ENCODE results near the gene SPPL2A.

The SPPL2A gene

DNA sequence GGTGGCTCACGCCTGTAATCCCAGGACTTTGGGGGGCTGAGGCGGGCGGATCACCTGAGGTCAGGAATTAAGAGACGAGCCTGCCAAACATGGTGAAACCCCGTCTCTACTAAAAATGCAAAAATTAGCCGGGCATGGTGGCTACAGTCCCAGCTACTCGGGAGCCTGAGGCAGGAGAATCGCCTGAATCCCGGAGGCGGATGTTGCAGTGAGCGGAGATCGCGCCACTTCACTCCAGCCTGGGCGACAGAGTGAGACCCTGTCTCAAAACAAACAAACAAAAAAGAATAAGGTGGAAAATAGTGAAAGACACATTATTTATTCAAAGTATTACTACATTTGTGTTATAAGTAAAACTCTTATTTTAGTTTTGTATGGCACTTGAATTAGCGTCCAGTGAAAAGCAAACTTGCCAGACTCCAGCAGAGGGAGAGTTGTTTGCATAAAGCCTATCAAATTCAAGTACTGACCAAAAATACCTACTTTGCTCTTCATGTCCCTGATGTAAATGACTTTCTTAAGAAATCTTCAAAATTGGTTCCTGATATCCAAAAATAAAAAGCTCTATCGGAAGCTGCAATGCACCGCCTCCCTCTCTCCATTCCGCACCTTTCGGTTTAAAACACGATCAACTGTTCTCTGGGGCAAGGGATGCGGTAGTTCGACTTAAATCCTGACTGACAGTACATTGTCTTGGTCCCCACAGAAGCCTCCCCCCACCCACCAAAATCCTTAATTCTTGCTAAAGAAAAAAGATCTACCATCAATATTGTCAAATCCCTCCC lies 80.1 kb downstream of the SPPL2A start:
- no peak for DNase-seq

DNA sequence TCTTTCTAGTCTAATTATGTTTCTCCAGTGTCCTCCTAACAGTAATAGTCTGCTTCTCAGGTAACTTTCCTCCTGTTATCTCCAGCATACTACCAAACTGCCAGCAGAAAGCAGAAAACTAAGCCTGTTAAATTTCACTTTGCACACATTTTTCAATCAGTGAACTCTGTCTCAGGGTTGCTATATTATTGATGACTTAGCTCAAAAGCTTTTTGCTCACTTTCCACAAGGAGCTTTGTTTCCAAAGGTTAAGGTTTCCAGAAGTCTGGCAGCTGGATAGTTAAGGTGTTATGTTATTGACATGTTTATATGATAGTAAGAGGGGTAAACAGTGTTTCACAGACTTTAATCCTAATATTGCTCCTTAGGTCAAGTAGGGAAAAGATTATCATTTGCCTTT lies 84.0 kb downstream of the SPPL2A start:
- DNase-seq: no peak

DNA sequence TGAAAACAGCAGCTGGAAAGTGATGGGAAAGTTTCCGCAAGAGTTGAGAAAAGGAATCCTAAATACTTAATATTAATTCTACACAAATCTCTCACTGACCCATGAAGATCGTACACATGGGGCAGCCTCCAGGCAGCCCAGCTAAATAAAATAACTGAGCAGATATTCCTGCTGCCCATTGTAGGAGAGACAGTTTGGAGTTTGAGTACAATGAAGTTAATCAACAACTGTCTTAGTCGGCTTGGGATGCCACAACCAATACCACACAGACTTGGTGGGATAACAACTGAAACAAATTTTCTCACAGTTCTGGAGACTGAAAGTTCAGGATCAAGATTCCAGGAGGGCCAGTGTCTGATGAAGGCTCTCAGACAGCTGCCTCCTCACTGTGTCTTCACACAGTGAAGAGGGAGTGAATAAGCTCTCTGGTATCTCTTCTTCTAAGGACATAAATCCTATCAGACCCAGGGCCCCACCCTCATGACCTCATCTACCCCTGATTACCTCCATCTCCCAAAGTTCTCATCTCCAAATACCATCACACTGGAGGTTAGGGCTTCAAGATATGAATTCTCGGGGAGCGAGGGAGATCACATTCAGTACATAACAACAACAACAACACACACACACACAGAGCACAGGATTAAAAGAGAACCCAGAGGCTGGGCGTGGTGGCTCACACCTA lies 88.6 kb downstream of the SPPL2A start:
- DNase-seq: peak; percentile 66

DNA sequence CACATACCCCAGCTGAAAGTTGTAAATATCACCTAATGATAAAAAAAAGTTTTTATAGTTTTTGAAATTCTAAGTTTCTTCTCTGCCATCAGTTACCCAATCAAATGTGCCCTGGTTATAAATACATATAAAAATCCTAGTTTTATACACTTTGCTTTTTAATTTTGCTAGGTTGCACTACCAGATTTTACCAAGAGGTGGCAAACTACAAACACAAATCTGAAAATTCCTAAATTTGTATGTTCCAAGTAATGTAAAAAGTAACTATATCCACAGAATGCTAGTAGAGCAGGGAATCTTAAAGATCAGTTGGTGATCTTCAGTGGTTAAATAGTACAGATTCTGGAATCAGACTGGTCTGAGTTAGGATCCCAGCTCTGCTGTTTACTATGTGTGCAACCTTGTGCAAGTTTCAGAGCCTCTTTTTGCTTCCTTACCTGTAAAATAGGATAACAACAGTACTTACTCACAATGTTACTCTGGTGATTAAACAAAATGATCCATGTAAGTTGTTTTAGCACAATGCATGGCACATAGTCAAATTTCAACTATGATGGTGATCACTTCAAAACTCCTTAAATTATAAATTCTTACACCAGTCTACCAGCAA lies 89.9 kb downstream of the SPPL2A start:
- DNase-seq: peak; percentile 46

DNA sequence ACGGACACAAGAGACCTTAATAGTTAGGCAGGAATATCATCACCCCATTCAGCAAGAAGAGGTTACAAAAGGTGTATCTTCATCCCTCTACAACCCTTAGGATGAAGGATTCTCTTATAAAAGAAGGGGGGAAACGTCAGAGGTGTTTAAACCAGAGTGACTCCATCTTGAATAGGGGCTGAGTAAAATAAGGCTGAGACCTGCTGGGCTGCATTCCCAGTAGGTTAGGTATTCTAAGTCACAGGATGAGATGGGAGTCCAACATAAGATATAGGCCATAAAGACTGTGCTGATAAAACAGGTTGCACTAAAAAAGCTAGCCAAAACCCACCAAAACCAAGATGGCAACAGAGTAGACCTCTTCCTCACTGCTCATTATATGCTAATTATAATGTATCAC lies 95.4 kb downstream of the SPPL2A start:
- DNase-seq: no peak

DNA sequence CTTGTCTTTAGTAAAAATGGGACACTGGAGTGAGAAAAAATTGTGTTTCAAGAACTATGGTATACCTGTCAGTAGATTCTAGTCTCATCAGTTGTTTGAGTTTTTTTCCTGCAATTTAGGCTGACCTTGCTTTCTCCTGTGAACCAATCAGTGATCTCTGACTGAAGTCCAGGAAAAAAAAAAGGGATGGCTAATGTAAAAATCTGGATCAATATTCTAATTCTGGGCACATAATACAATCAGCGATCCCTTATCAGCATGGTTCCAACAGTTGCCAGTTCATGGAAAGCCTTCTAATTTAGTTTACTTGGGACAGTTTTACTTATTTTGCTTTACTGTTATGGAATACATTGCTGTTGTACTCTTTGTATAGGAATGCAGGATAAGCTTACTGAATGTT lies 95.9 kb downstream of the SPPL2A start:
- no peak for DNase-seq

DNA sequence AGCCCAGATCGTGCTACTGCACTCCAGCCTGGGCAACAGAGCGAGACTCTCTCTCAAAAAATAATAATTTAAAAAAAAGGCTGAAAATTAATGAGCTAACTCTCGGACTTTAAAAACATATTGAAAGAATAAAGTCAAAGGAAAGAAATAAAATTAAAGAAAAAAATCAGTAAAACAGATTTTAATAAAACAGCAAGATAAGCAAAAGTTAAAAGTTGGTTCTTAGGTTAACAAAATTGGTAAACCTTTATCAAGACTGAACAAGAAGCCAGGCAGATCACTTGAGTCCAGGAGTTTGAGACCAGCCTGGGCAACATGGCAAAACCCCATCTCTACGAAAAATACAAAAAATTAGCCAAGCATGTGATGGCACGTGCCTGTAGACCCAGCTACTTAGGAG lies 99.6 kb downstream of the SPPL2A start:
- DNase-seq: no peak

DNA sequence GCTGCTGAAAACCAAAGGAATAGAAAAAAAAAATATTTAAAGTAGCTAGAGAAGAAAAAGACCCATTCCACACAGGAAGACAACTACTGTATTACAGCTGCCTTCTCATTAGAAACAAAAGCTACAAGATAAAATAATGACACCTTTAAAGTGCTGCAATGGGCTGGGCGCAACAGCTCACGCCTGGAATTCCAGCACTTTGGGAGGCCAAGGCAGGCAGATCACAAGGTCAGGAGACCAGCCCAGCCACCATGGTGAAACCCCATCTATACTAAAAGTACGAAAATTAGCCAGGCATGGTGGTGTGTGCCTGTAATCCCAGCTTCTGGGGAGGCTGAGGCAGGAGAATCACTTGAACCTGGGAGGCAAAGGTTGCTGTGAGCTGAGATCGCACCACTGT lies 110.0 kb downstream of the SPPL2A start:
- DNase-seq: no peak

DNA sequence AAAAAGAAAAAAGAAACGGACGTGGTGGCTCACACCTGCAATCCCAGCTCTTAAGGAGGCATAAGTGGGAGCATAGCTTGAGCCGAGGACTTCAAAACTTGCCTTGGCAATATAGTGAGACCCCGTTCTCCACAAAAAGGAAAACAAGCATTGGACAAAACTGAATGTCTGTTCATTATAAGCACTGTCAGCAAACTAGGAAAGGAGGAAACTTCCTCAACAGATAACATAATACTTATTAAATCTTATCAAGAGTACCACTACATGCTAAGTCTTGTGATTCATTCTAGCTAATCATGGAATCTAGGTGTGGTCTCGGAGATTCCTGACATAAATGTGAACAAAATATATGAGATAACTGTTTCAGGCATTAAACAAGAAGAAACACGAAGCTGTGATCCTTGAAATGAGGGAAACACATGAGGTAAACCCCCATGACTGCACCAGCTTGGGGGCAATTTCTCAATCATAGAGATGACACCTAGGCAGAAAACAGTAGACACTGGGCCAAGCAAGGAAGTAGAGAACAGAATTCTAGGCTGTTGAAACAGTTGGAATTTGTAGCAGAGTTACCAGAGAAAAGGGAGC lies 112.3 kb downstream of the SPPL2A start:
- no peak for DNase-seq

DNA sequence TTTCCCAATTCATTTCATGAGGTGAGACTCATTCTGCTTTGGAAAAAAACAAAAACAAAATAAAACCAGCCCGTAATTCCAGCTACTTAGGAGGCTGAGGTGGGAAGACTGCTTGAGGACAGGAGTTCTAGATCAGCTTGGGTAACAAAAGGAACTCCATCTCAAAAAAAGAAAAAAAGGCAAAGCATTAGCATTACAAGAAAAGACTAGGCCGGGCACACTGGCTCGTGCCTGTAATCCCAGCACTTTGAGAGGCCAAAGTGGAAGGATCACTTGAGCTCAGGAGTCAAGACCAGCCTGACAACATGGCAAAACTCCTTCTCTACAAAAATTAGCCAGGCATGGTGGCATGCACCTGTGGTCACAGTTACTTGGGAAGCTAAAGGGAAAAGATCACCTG lies 112.8 kb downstream of the SPPL2A start:
- DNase-seq: no peak

Measured in fibroblast of skin of right quadriceps (primary cell).